Brain microvascular endothelial cell (primary cell): ENCODE measurements around the gene THSD4.

Experiments used
- DNase-seq: peaks from one replicate; pipeline ENCODE4 v3.0.0-alpha.2; 2020
- H3K27ac ChIP-seq: fragments of 250-450 bp; sonication (Bioruptor Pico); 2 replicates; pipeline ENCODE4 v1.5.1; 2020; ENCODE audit warnings: mild to moderate bottlenecking, moderate library complexity
- H3K27me3 ChIP-seq: fragments of 250-450 bp; sonication (Bioruptor Pico); replicated peaks from 2 replicates; pipeline ENCODE4 v1.5.1; 2020; ENCODE audit warnings: mild to moderate bottlenecking
- H3K36me3 ChIP-seq: fragments of 250-450 bp; sonication (Bioruptor Pico); replicated peaks from 2 replicates; pipeline ENCODE4 v1.5.1; 2020; ENCODE audit warnings: mild to moderate bottlenecking
- H3K4me3 ChIP-seq: 2 replicates; pipeline ENCODE4 v1.5.1; 2011; ENCODE audit warnings: low read depth, mild to moderate bottlenecking, control low read depth, low read length, moderate library complexity
- in situ Hi-C: cut with HindIII; loops from 2 replicates; pipeline ENCODE4 v1.10.0; 2017; ENCODE audit warnings: low sequenced_read_pairs, low pct_ligation_motif_present
- TF ChIP-seq, protein P1 (sequence below): IDR thresholded peaks from 2 replicates; pipeline ENCODE4 v1.5.1; 2011; ENCODE audit warnings: low read depth, mild to moderate bottlenecking, moderate library complexity, low read length, control low read depth, inconsistent platforms; ENCODE audit errors: missing control alignments

Gene THSD4

GRCh38 chr15:71413419-71413818 lies 298.1 kb downstream of the THSD4 start:
- H3K4me3 ChIP-seq, result no peak overlapping the region
- no peaks in the 10 kb centered on the region for H3K36me3 ChIP-seq
- H3K27me3 ChIP-seq, result no peaks in the 10 kb centered on the region
- in situ Hi-C loops, result no loop called here
- no peak overlapping the region for H3K27ac ChIP-seq
- DNase-seq, result no peak
- TF ChIP-seq, protein P1, sequence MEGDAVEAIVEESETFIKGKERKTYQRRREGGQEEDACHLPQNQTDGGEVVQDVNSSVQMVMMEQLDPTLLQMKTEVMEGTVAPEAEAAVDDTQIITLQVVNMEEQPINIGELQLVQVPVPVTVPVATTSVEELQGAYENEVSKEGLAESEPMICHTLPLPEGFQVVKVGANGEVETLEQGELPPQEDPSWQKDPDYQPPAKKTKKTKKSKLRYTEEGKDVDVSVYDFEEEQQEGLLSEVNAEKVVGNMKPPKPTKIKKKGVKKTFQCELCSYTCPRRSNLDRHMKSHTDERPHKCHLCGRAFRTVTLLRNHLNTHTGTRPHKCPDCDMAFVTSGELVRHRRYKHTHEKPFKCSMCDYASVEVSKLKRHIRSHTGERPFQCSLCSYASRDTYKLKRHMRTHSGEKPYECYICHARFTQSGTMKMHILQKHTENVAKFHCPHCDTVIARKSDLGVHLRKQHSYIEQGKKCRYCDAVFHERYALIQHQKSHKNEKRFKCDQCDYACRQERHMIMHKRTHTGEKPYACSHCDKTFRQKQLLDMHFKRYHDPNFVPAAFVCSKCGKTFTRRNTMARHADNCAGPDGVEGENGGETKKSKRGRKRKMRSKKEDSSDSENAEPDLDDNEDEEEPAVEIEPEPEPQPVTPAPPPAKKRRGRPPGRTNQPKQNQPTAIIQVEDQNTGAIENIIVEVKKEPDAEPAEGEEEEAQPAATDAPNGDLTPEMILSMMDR, result no peak

- Histone ChIP-seq H3K27ac (no peak overlapping the region), H3K36me3 (no peaks in the 10 kb centered on the region), H3K4me3 (no peak overlapping the region), H3K27me3 (no peaks in the 10 kb centered on the region)
- TF ChIP-seq, protein P1, result no peak
- no peak for DNase-seq
- in situ Hi-C loops, result no loop called here
These were observed 299.6 kb downstream of the THSD4 start for GRCh38 chr15:71414853-71415252.

DNA sequence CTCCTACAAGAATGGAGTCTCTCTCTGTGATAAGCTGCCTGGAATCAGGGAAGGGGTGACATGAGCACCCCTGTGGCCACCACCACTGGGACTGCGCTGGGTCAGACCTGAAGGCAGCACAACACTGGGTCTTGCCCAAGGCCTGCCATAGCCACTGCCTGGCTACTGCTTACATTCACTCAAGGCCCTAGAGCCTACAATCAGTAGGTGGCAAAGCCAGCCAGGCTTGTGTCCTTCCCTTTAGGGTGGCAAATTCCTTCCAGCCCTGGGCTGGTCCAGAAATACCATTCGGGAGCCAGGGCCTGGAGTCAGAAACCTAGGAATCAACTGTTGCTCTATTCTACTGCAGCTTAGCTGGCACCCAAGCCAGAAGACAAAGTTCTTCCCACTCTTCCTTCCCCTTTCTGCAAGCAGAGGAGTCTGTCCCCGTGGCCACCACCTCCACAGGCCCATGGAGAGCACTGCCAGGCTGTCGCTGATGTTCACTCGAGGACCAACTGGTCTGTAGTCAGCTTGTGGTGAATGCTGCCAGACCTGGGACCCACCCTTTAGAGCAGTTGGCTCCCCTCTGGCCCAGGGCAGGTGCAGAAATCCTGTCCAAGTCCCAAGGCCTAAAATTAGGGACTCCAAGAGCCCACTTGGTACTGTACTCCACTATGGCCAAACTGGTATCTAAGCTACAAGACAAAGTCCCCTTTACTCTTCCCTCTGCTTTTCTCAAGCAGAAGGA lies 307.4 kb downstream of the THSD4 start:
- Histone ChIP-seq H3K27ac (no peak overlapping the region), H3K27me3 (no peaks in the 10 kb centered on the region), H3K36me3 (no peaks in the 10 kb centered on the region), H3K4me3 (no peak overlapping the region)
- no peak for DNase-seq
- TF ChIP-seq, protein P1, result no peak
- in situ Hi-C loops, result no loop called here

DNA sequence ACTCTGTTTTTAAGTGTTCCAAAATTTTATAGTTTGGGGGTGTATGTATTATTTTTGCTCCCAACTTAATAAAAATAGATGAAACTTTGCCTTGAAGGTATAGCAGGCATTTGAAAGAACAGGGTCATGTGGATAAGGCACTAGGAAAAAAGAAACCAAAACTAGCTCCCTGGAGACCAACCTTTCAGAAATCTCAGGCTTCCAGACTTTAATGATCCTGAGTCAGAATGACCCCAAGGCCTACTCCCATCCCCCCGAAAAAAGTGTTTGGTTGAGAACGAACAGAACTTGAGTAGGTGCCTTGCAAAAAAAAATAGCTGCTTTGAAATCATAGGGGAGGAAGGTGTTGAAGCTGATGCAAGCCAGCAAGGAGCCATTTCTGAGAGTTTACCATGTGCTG lies 309.5 kb downstream of the THSD4 start:
- DNase-seq, result no peak
- Histone ChIP-seq H3K4me3 (no peak overlapping the region), H3K27me3 (no peaks in the 10 kb centered on the region), H3K27ac (no peak overlapping the region), H3K36me3 (no peaks in the 10 kb centered on the region)
- in situ Hi-C loops, result loop anchor here (25.0 kb wide), 1 partner anchor 312 kb away; the partner anchor contains the start of gene THSD4
- TF ChIP-seq, protein P1, result no peak

- in situ Hi-C loops, result loop anchor here (25.0 kb wide), 1 partner anchor 313 kb away; the partner anchor contains the start of gene THSD4
These were observed 310.1 kb downstream of the THSD4 start for GRCh38 chr15:71425388-71425787.

More at GRCh38 chr15:71425388-71425787, 310.1 kb downstream of the THSD4 start:
- Histone ChIP-seq H3K27ac (no peak overlapping the region), H3K4me3 (no peak overlapping the region), H3K27me3 (no peaks in the 10 kb centered on the region), H3K36me3 (no peaks in the 10 kb centered on the region)
- no peak for DNase-seq
- TF ChIP-seq, protein P1, result no peak
